ENCODE data around the gene FAM227B. TPM values are rescaled to one million over a fixed set of nuclear protein-coding genes. Genes with fewer than 3 reads are reported as not detected.
"Not testable (repeated sequence)": the region's sequence is repeated elsewhere in the genome, so short reads cannot be mapped to it uniquely, and the experiment has no call there.

FAM227B gene
- total RNA-seq, 1 donor from 2014 or later, result 4.5 TPM

GRCh38 chr15:49538520-49538919 lies 82.1 kb downstream of the FAM227B start:
- Mint-ChIP-seq H3K9me3 (peaks cover 25% of the 10 kb centered on the region), H3K27me3 (no peaks in the 10 kb centered on the region), H3K4me3 (no peak overlapping the region), H3K27ac (no peak overlapping the region), H3K4me1 (no peaks in the 10 kb centered on the region), H3K36me3 (ENCODE audit: low read depth) (peaks cover 2% of the 10 kb centered on the region)
- ChIA-PET POLR2A (no interaction called here), CTCF (no interaction called here)
- ATAC-seq (ENCODE audit: low read depth), result no peak
- no peak for DNase-seq
- intact Hi-C loops (cut with micrococcal nuclease), result no loop called here
- TF ChIP-seq CTCF (IDR thresholded peaks at IDR 0.05), result no peak

- TF ChIP-seq CTCF (IDR thresholded peaks at IDR 0.05), result no peak
- Mint-ChIP-seq H3K4me1 (no peaks in the 10 kb centered on the region), H3K27me3 (no peaks in the 10 kb centered on the region), H3K9me3 (peaks cover 14% of the 10 kb centered on the region), H3K36me3 (ENCODE audit: low read depth) (peaks cover 2% of the 10 kb centered on the region), H3K4me3 (no peak overlapping the region), H3K27ac (no peak overlapping the region)
- ATAC-seq (ENCODE audit: low read depth) (no peak), DNase-seq (no peak)
- POLR2A ChIA-PET, result no interaction called here
- CTCF ChIA-PET, result no interaction called here
- intact Hi-C loops (cut with micrococcal nuclease), result no loop called here
Measured at GRCh38 chr15:49530092-49530491, 90.5 kb downstream of the FAM227B start.

GRCh38 chr15:49528289-49528688 lies 92.3 kb downstream of the FAM227B start:
- no peak overlapping the region for H3K27ac Mint-ChIP-seq
- ATAC-seq (ENCODE audit: low read depth) (no peak), DNase-seq (no peak)
- intact Hi-C loops (cut with micrococcal nuclease), result no loop called here
- ChIA-PET CTCF (no interaction called here), POLR2A (no interaction called here)
- H3K36me3 Mint-ChIP-seq (ENCODE audit: low read depth), result no peaks in the 10 kb centered on the region
- no peak for TF ChIP-seq CTCF (IDR thresholded peaks at IDR 0.05)
- H3K27me3 Mint-ChIP-seq, result no peaks in the 10 kb centered on the region
- H3K4me1 Mint-ChIP-seq, result no peaks in the 10 kb centered on the region
- H3K4me3 Mint-ChIP-seq, result no peak overlapping the region
- H3K9me3 Mint-ChIP-seq, result peaks cover 9% of the 10 kb centered on the region

GRCh38 chr15:49521802-49522201 lies 98.8 kb downstream of the FAM227B start:
- H3K36me3 Mint-ChIP-seq (ENCODE audit: low read depth), result no peaks in the 10 kb centered on the region
- no peak for TF ChIP-seq CTCF (IDR thresholded peaks at IDR 0.05)
- DNase-seq (no peak), ATAC-seq (ENCODE audit: low read depth) (no peak)
- H3K27me3 Mint-ChIP-seq, result peaks cover 12% of the 10 kb centered on the region
- no peaks in the 10 kb centered on the region for H3K4me1 Mint-ChIP-seq
- no peak overlapping the region for H3K4me3 Mint-ChIP-seq
- H3K9me3 Mint-ChIP-seq, result peaks cover 18% of the 10 kb centered on the region
- POLR2A ChIA-PET, result no interaction called here
- intact Hi-C loops (cut with micrococcal nuclease), result no loop called here
- no peak overlapping the region for H3K27ac Mint-ChIP-seq
- CTCF ChIA-PET, result interaction anchor here (1.1 kb wide), 1 partner anchor 50 kb away, joined by 3 read pairs; no protein-coding TSS in a partner anchor

- DNase-seq; intact Hi-C loops (cut with micrococcal nuclease); ATAC-seq (ENCODE audit: low read depth); H3K4me1 Mint-ChIP-seq; H3K4me3 Mint-ChIP-seq; H3K27ac Mint-ChIP-seq; H3K36me3 Mint-ChIP-seq (ENCODE audit: low read depth); CTCF ChIA-PET; H3K9me3 Mint-ChIP-seq; H3K27me3 Mint-ChIP-seq; POLR2A ChIA-PET: not testable (repeated sequence)
Measured at GRCh38 chr15:49512739-49513138, 107.9 kb downstream of the FAM227B start.

GRCh38 chr15:49507261-49507660 lies 113.4 kb downstream of the FAM227B start:
- H3K27me3 Mint-ChIP-seq, result no peaks in the 10 kb centered on the region
- no peak overlapping the region for H3K4me3 Mint-ChIP-seq
- peaks cover 6% of the 10 kb centered on the region for H3K9me3 Mint-ChIP-seq
- DNase-seq, result no peak
- no peak for ATAC-seq (ENCODE audit: low read depth)
- ChIA-PET POLR2A (no interaction called here), CTCF (no interaction called here)
- intact Hi-C loops (cut with micrococcal nuclease), result no loop called here
- no peak overlapping the region for H3K27ac Mint-ChIP-seq
- H3K36me3 Mint-ChIP-seq (ENCODE audit: low read depth), result no peaks in the 10 kb centered on the region
- H3K4me1 Mint-ChIP-seq, result no peaks in the 10 kb centered on the region
- TF ChIP-seq CTCF (IDR thresholded peaks at IDR 0.05), result no peak

Measured in activated B cell treated with CpG ODN at 0.5 μM for 24 hours (primary cell).